Activated CD8-positive, alpha-beta memory T cell treated with anti-CD3 and anti-CD28 coated beads, Interleukin-2, amount 50 U/mL, for 48 hours (primary cell): ENCODE data around the gene CRYGN.
A peak's percentile ranks its signal among the peaks of the same experiment; 100 is the strongest.

Source experiments
- DNase-seq: peaks from one replicate; pipeline ENCODE4 v3.0.0-alpha.2; 2020

CRYGN gene

DNA sequence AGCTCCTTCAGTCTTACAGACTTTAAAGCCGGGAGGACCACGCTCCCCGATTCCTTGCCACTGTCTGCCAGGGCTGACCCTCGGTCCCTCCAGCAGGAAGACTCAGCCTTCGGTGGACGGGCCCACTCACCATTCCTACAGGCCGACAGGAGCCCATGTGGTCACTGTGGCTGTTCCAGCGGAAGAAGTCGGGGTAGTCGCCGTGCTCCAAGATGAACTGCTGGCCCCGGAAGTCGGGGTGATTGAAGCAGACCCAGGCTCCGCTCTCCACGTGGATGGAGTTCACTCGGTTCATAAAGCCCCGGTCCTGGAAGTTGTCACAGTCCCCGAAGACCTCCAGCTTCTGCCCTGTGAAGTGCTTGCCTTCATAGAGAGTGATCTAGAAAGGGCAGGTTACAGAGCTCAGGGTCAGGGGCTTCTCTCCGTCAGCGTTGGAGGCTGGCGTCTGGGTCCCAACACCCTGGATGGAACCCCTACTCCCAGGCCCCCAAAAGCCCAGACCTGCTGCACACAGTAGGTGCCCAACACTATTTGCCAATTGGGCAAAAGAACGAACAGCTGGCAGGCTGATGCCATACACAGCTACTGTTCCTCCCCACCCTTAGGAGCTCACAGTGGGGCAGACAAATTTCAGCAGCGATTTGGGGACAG is 1.9 kb downstream of the CRYGN start:
- no peak for DNase-seq

DNA sequence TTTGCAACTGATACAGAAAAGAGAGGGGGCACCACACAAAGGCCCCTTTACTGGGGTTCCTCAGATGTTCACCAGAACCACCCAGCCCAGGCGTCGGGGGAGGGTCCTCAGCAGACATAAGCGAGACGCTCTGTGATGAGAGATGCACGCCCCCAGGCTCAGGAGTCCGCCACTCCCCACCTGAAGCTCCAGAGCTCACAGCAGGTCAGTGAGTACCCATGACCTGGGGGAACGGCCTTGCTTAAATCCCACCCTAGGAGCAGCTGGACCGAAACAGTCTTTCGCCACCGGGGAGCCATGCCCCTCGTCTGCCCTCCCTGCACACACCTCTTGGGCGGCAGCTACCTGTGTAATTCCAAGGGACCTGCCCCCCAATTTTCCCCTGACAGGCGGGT is 2.8 kb downstream of the CRYGN start:
- DNase-seq: no peak

DNA sequence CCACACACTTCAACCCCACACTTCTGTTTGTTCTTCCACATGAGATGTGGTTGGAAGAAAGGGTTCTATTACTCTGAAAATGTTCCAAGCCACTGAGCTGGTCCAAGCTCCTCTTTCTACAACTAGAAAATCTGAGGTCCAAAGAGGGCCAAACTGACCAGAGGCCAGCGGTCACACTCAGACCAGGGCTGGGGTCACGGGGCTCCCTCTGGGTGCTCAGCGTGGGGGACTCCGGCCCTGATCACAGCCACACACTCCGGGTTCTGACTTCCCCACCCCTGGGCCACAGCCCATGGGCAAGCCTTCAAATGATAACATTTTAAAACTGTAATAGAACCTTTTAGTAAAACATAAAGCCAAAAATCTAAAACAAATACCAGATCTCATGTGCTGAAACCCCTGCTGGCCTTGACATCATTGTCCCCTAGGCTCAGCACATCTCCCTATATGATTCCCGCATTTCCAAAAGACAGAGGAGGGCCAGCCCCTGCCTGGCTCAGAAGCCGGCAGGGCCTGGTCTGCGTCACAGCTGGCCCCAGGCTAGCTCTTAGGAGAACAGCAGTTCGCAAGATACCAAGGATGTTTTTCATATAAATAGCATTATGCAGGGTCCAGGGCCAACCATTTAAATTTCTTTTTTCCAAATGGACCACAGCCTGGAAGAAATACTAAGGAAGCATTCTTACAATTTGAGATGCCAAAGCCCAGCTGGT is 3.3 kb downstream of the CRYGN start:
- no peak for DNase-seq

DNA sequence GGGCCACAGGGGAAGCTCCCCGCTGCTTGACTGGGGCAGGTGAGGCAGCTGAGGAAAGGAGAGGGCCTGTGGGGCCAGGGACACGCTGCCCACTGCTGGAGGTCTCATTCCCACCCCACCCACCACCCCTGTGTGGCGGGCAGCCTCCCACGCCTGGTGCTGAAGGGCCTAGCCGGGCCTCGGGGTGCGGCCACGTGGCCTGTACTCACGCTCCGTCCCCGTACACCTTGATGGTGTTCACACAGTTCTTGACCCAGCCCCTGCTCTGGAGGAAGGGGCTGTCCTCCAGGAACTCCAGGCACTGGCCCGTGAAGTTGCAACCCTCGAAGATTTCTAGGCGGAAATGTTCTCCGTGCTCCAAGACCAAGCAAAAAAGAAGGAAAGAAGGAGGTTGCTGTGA is 4.0 kb downstream of the CRYGN start:
- DNase-seq: no peak

DNA sequence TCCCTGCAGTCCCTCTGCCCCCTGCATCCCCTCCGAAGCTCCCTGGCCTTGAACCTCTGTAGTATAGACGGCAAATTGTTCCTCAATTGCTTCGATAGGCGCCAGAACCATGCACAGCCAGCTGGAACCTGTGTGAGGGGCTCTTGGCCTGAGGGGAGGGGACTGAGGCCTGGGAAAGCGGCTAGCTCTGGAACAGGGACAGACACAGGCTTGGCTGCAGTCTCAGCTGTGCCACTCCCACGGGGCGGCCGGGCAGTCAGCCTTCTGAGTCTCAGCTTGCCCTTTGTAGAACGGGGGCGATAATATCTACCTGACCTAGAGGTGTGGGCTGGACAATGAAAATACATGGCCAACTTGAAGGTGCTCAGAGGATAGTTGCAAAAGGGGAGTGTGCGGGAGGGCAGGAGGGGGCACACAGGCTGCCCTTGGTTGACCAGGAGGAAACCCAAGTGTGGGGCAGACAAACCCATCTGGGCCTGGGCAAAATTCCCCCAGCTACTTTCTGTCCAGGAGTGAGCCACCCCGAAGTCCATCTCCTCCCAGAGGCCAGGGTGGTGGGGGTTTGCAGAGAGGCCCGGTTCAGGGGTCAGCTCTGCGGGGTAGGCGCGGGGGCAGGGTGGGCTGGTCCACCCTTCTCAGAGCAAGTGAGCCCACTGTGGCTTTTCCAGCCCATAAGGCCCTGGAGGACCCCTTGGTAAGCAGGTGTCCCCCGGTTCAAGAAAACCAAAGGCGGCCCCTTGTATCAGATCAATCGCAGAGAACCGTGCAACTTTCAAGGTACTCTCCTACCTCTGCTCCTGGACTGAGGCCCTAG is 4.6 kb downstream of the CRYGN start:
- no peak for DNase-seq

DNA sequence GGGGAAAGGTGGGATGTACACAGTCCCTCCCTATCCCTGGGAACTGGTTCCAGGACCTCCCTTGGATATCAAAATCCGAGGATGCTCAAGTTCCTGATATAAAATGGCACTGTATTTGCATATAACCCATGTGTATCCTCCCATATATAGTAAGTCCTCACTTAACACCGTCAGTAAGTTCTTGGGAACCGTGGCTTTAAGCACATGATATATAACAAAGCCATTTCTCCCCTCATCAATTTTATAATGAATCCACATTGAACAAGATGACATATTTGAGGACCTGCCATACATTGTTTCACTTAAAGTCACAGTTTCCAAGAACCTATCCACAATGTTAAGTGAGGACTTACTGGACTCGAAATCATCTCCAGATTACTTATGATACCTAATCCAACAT is 5.4 kb downstream of the CRYGN start:
- DNase-seq: no peak

DNA sequence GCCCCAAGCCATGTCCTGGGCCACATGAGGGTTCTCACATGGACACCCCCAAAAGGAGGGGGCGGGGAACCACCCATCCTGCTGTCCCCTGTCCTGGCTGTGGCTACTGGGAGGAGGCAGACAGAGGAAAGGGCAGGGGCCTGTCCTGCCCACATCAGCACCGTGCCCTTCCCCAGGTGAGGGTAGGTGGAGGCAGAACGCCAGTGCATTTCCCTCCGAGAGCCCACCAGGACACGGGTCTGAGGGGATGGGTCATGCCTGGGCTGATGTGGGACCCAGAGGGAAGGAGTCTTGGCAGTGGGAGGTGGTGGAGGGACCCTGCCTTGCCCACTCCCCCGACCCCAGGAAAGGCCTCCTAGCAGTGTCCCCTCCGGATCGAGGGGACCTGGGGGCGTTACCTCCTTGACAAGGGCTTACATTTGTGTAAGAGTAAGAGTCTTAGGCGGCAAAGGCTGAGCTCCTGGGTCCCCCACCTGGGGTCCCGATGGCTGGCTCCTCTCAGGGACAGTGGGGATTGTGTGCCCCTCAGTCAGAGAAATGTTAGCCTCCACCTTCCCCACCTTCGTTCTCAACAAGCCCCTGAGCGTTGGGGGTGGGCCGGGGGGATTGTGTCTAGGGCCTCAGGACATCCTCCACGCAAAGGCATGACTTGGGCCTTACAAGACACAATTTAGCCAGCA is 6.1 kb downstream of the CRYGN start:
- no peak for DNase-seq

DNA sequence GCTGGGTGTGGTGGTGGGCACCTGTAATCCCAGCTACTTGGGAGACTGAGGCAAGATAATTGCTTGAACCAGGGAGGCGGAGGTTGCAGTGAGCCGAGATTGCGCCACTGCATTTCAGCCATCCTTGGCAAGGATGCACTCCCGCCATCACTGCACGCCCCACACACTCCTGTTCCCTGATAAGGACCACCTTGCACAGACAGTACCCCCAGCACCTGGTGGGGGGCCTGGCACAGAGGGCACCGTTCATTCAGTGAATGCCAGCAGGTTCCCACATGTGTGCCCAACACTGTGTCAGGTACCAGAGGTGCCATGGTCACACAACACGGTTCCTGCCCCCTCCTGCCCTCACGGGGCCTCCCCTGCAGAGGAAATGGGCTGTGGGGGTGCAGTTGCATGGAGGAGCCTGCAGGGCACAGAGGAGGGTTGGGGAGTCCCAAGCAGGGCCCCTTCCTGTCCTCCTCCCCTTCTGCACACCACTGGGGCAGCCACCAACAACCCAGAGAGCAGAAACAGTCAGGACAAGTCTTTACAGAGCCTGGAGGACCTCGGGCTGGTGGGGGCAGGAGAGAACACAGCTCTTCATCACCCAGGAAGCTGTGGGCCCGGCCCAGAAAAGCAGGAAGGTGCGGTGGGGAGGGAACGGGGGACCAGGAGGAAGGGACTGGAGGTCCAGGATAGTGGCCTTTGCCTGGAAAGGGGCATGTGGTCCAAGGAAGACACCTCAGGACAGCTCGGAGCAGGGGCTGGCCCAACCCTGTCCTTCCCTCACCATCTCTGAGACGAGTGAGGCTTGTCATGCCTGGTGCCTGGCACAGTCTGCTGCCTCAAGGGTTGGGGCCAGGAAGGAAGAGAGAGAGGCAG is 7.1 kb downstream of the CRYGN start:
- peak; percentile 77 for DNase-seq

DNA sequence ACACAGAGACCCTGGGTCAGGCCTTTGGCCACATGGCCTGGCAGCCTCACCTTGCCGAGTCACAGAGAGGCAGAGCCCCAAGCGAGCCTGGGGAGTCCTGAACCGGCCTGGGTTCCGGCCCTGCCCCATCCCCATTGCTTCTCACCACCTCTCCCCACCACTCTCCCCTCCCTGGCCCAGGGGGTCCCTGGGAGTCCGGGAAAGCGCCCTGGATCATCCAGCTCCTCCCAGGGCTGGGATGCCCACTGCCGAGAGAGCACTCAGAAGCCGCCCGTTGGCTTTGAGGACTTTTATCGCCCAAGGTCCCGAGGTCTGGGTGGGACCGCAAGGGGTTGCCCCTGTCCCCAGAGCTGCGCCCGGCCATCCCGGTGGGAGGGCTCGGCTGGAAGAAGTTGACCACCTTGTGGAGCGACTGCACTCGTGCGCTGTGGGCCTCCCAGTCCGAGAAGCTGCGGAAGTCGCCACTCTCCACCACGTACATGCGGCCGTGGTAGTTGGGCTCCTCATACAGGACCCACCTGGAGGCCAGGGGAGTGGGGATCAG is 8.1 kb downstream of the CRYGN start:
- DNase-seq: no peak

DNA sequence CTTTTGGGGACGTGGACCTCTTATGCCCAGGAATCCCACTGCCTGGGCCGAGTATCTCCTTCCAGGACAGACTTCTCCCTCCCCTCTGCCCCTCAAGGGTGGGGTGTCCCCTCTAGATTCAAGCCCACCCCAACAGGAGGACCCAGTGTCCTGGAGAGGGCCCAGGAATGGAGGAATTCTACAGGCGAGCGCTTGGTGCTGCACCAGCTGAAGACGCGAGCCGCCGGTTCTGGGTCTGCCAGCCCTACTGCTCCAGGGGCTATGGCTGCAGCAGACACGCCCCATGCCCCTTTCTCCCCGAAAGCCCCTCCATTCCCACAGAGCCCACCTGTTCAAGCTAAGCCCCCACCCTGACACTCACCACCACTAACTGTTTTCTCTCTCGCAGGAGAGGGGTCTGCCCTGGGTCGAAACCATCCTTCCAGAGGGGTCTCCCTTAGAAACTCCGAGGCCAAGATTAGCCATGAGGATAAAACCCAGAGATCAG is 8.6 kb downstream of the CRYGN start:
- no peak for DNase-seq

DNA sequence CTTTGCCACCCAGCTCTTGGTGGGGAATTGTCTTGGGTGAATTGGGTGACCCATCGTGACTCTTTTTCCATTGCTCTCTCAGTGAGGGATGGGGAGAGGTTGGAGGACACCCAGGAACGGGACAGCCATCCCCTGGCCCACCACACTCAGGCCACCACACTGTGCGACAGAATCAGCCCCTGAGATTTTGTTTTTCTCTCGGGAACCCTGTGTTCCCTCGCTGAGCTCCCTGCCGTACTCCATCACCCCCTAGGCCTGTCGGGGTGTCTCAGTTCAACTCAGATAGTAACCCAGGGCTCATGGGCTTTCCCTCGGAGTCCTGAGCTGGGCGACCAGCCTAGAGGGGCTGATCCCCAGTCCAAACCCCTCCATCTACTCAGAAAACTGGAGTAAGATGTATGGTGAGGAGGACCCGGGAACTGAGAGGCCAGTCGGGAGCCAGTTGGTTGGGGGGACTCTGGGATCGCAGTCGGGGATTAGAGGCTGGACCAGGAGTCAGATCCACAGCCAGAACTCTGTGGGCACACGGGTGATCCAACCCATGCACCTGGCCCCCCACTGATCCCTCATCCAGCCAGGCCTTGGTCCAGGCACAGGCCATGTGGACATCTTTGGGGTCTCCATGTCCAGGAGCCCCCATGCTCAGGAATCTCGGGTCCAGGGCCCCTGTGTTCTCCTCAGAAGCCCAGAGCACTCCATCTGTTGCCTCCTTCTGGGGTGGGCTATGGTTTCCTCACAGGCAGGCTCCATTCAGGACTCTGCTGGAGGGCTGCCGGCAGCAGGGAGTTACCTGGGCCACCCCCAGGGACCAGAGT is 9.3 kb downstream of the CRYGN start:
- DNase-seq: no peak

DNA sequence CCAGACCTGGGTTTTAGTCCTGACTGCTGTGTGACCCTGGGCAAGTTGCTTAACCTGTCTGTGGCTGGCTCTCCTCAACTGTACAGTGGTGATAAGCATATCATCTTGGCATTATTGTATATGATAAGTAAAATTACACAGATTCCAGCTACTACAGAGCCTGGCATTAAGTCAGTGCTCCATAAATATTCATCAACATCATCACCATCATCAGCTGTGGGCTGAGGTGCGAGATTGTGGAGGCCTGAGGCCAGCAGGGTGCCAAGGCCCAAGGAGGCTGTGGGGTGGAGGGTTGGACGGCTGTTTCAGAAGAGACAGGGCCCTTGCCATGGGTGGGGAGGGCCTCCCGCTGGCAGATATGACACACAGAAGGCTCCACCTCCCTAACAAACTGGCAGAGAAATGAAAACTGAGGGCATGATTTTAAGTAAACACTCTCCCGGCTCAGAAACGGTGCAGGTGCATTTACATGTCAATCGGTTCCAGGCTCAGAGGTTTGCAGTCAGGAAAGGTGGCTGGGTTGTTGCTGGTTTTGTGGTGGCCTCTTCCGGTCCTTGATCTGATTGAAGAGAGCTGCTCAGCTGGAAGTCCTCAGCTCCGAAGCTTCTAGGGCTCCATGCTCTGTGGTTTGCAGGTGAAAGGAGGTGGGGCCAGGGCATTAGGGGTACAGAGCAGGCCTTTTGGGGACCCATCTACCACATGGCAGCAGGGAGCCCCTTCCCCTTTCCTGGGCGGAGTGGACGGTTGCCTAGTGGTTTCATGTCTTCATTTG is 10.2 kb downstream of the CRYGN start:
- DNase-seq: no peak

DNA sequence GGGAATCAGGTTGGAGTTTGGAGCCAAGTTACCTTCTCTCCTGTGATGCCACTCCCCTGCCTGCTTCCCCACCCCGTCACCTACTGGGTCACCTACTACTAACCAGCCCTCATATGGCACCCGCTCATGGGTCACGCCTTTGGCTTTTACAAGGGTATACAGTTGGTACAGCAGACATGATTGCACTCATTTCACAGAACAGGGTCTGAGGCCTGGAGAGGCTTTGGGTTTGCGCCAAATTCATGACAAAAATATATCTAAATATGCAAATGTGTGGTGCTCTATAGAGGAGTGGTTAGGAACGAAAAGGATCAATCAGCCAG is 10.7 kb downstream of the CRYGN start:
- DNase-seq: no peak

DNA sequence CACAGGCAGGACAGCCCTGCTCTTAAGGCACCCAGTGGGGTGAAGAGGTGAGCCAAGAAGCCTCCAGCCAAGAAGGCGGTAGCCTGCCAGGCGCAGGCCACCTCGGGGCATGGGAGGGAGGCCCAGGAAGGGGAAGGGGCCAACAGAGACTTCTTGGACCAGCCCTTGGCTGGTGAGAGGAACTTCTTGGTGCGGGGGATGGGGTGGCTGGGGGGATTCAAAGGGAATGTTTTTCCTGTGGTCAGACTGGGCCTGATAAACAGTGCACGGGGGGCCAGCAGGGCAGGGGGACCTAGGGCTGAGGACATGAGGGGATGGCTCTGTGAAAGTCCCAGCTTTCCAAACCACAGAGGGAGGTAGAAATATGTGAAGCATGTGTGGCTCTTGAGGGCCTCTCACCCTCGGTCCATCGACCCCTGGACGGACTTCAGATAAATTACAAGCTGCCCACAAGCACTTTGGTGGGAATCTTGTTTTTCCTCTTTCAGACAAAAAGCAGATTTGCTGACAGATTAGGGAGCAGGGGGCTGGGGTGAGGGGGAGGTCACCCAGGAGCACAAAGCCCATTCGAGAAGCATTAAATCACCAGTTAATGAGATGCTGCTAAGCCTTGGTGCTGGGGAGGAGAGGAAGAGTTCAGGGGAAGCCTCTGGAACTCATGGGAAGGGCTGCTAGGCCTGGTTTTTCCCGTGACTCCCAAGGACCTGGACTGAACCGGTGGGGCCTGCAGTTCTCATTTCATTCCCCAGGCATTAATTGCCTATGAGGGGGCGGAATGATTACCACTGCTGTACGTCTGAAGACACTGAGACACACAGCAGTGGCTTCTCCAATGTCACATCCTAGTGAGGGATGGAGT is 11.3 kb downstream of the CRYGN start:
- no peak for DNase-seq

DNA sequence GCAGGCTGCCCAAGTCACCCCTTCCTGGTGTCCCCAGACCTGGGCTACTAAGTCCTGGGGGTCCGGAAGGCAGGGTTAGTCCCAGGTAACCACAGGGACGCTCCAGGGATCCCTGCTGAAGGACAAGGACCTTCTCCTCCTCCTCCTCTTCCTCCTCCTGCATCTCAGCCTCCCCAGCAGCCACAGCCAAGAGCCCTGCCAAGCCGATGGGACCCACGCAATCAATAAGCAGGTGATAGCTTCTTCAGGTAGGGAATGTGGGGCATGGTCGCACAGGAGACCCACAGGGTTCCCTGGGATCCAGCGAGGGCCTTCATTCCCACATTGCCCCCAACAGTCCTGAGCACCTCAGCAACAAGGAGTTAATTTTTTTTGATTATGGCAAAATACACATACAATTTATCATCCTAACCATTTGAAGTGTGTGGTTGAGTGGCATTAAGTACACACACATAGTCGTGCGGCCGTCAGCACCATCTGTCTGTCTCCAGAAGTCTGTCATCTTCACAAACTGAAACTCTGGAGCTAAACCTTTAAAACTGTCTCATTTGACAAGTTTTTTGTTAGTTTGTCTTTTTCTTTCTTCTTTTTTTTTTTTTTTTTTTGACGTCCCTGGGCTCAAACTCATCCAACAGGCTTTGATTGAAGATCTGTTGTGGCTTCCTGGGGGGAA is 12.1 kb downstream of the CRYGN start:
- no peak for DNase-seq

DNA sequence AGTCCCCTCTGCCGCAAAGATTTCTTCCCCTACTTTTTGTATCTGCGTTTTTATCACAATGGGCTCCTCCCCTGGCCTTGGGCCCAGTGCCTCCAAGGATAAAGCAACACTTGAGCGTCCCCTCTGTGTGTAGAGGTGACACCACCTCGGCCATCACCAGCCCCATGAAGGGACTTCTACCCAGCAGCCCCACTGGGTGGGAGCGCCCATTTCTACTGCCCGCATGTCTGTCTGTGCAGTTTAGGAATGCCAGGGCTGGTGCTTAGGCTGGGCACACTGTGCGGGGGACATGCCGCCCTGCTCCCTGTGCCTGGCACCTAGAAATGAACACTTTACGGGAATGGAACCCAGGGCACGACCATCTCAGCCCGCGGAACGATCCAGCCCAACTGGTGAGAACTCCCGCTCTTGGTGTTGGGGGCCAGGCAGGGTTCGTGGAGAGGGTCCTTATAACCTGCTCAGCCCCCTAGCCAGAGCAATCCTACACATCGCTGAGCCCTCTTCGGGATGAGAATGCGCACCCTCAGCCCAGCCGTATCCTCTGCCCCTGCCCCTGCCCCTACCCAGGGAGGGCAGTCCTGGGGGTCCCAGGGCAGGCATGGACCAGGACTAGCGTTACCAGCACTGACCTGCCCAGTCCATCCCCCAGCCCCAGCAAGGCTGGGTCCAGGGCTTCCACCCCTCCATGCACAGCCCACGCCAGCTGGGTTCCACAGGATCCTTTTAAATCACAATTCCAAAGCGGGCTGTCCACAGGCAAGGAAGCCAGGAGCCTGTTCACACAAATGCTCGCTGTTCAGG is 12.8 kb downstream of the CRYGN start:
- DNase-seq: no peak

DNA sequence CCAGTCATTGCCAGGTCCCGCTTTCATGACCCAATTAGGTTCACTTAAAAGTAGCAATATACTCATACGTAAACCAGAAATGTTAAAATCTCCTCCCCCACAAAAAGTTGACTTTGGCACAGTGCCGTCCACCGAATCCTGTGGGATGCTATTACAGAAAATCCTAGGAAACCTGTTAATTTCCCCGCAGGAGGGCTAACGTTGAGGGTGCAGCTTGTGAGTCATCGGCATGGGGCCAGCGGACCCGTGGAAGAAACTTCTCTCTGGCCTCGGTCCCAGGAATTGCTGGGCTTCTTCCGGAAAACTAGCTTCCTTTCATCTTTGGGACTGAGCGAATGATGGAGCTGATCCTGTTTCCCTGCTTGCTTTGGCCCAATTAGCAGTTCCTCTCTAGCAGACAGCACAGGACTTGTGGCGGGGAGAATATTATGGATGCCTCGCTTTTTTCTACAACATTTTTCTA is 13.5 kb downstream of the CRYGN start:
- DNase-seq: no peak
